HCT116 (cell line): ENCODE results near the gene TRABD. TPM values are rescaled to one million over a fixed set of nuclear protein-coding genes. Genes with fewer than 3 reads are reported as not detected.

ENCODE experiments used
- ATAC-seq: fragments of 200-7000 bp; cut with Tn5 transposase; 2 replicates; pipeline ENCODE4 v1.9.1; 2020; ENCODE audit warnings: mild to moderate bottlenecking, moderate library complexity
- BruUV-seq: library from RNA; stranded (reverse); fragments of 400-500 nt; replicated peaks from 2 replicates; lab custom pipeline; 2021; lab: Mats Ljungman, UMichigan
- CTCF ChIA-PET: fragments of 300-600 bp; sonication (Branson Sonifier 250); formaldehyde crosslinking; loops from one replicate; lab custom pipeline; 2021; ENCODE audit warnings: antibody characterized with exemption; lab: Charles Lee
- POLR2A ChIA-PET: fragments of 300-600, 350-600 bp; sonication (Branson Sonifier 250); formaldehyde crosslinking; loops from one replicate; lab custom pipeline; 2021; ENCODE audit warnings: antibody characterized with exemption; lab: Charles Lee
- RAD21 ChIA-PET, 2 experiments: fragments of 300-600 bp; sonication (Branson Sonifier 250); formaldehyde crosslinking; loops; one replicate each; lab custom pipeline; 2023; ENCODE audit warnings: low total read pairs in 2 of 2; ENCODE audit not compliant: uncharacterized antibody in 2 of 2, unreplicated experiment in 2 of 2, low non-redundant PET in 1 of 2; lab: Charles Lee
- DNase-seq: peaks from one replicate; pipeline ENCODE4 v3.0.0-alpha.2; 2010; ENCODE audit warnings: low read depth, low spot score
- H2AFZ ChIP-seq: fragments of 200-600 bp; shearing (Covaris generic), sonication (generic); 2 replicates; pipeline ENCODE4 v1.6.1; 2017; ENCODE audit warnings: low read depth, mixed run types, mixed read lengths, antibody characterized with exemption, low read length; ENCODE audit not compliant: poor library complexity, severe bottlenecking
- H3K27ac ChIP-seq: 2 replicates; pipeline ENCODE4 v1.5.1; 2012; ENCODE audit warnings: low read depth, low read length
- H3K27me3 ChIP-seq: fragments of 200-600 bp; sonication (generic); 2 replicates; pipeline ENCODE4 v1.6.1; 2016; ENCODE audit warnings: mixed run types, low read length, mixed read lengths; ENCODE audit not compliant: insufficient read depth
- H3K36me3 ChIP-seq, 2 experiments: fragments of 200-500 bp in 1 of 2; fragments of 200-600 bp in 1 of 2; sonication (Bioruptor generic) in 1 of 2; sonication (generic) in 1 of 2; 2 replicates each; pipeline versions ENCODE4 v1.5.1 to v1.6.1; 2014 to 2016; ENCODE audit warnings: low read length in 2 of 2, inconsistent platforms in 1 of 2, mixed read lengths in 1 of 2, mixed run types in 1 of 2; ENCODE audit not compliant: insufficient read depth in 2 of 2, control insufficient read depth in 1 of 2
- H3K4me1 ChIP-seq, 2 experiments: fragments of 200-600 bp in 1 of 2; sonication (generic) in 1 of 2; 2 replicates each; pipeline versions ENCODE4 v1.5.1 to v1.6.1; 2012 to 2017; ENCODE audit warnings: low read length in 2 of 2, inconsistent platforms in 1 of 2, mild to moderate bottlenecking in 1 of 2, mixed read lengths in 1 of 2, mixed run types in 1 of 2, moderate library complexity in 1 of 2; ENCODE audit not compliant: insufficient read depth in 2 of 2, control insufficient read depth in 1 of 2
- H3K4me2 ChIP-seq: fragments of 200-600 bp; sonication (generic); 2 replicates; pipeline ENCODE4 v1.6.1; 2017; ENCODE audit warnings: mixed run types, low read length, mixed read lengths
- H3K4me3 ChIP-seq, 2 experiments: fragments of 200-600 bp in 1 of 2; sonication (generic) in 1 of 2; replicated peaks in 1 of 2; 2 replicates each; pipeline ENCODE4 v1.5.1; 2011 to 2016; ENCODE audit warnings: low read length in 2 of 2, control low read depth in 1 of 2, low read depth in 1 of 2, mild to moderate bottlenecking in 1 of 2, mixed read lengths in 1 of 2, mixed run types in 1 of 2
- H3K79me2 ChIP-seq: fragments of 200-600 bp; sonication (generic); 2 replicates; pipeline ENCODE4 v1.6.1; 2017; ENCODE audit warnings: mild to moderate bottlenecking, mixed run types, low read length, moderate library complexity, mixed read lengths; ENCODE audit not compliant: insufficient read depth
- H3K9ac ChIP-seq: fragments of 200-600 bp; sonication (generic); 2 replicates; pipeline ENCODE4 v1.6.1; 2016; ENCODE audit warnings: low read length, mixed read lengths
- H3K9me2 ChIP-seq: fragments of 200-600 bp; sonication (generic), shearing (Covaris generic); 2 replicates; pipeline ENCODE4 v1.6.1; 2017; ENCODE audit warnings: mixed run types, mild to moderate bottlenecking, moderate library complexity; ENCODE audit not compliant: insufficient read depth
- H3K9me3 ChIP-seq, 2 experiments: fragments of 200-500 bp in 1 of 2; fragments of 200-600 bp in 1 of 2; sonication (Bioruptor generic) in 1 of 2; sonication (generic) in 1 of 2; 2 replicates each; pipeline ENCODE4 v1.6.1; 2014 to 2017; ENCODE audit warnings: low read length in 2 of 2, mixed read lengths in 2 of 2, inconsistent platforms in 1 of 2, low read depth in 1 of 2, mild to moderate bottlenecking in 1 of 2, mixed run types in 1 of 2, moderate library complexity in 1 of 2; ENCODE audit not compliant: control insufficient read depth in 1 of 2, insufficient read depth in 1 of 2
- H4K20me1 ChIP-seq: fragments of 200-600 bp; sonication (generic), shearing (Covaris generic); 2 replicates; pipeline ENCODE4 v1.6.1; 2017; ENCODE audit warnings: mixed run types, mild to moderate bottlenecking, moderate library complexity; ENCODE audit not compliant: insufficient read depth
- ATF3 ChIP-seq: IDR thresholded peaks from 2 replicates; pipeline ENCODE4 v1.6.1; 2012
- CEBPB ChIP-seq: IDR thresholded peaks from 2 replicates; pipeline ENCODE4 v1.6.1; 2012; ENCODE audit warnings: low read depth
- EGR1 ChIP-seq: IDR thresholded peaks from 2 replicates; pipeline ENCODE4 v1.6.1; 2012; ENCODE audit warnings: low read depth
- EZH2 ChIP-seq: fragments of 200-600 bp; sonication (generic); IDR thresholded peaks from 2 replicates; pipeline ENCODE4 v1.6.1; 2017; ENCODE audit warnings: antibody characterized with exemption, mixed run types
- EZH2phosphoT487 ChIP-seq: fragments of 200-600 bp; IDR thresholded peaks from 2 replicates; pipeline ENCODE4 v1.6.1; 2018; ENCODE audit warnings: antibody characterized with exemption, borderline replicate concordance
- JUND ChIP-seq: IDR thresholded peaks from 2 replicates; pipeline ENCODE4 v1.6.1; 2012
- POLR2A ChIP-seq: IDR thresholded peaks from 2 replicates; pipeline ENCODE4 v1.7.0; 2011; ENCODE audit warnings: borderline replicate concordance; ENCODE audit not compliant: insufficient read depth, insufficient read length; ENCODE audit errors: extremely low read depth
- POLR2AphosphoS5 ChIP-seq: IDR thresholded peaks from 2 replicates; pipeline ENCODE4 v1.6.1; 2011; ENCODE audit warnings: mild to moderate bottlenecking, low read depth, low read length, moderate library complexity
- SRF ChIP-seq: IDR thresholded peaks from 2 replicates; pipeline ENCODE4 v1.6.1; 2012; ENCODE audit warnings: low read depth
- YY1 ChIP-seq: IDR thresholded peaks from 2 replicates; pipeline ENCODE4 v1.6.1; 2011; ENCODE audit warnings: low read length, low read depth, moderate library complexity, mild to moderate bottlenecking; ENCODE audit not compliant: insufficient replicate concordance; ENCODE audit errors: extremely low read depth
- intact Hi-C: fragments of 100-400 bp; cut with micrococcal nuclease; formaldehyde crosslinking; loops from 2 replicates; pipeline ENCODE4 v1.10.0; 2022
- total RNA-seq: library from RNA; stranded (reverse); gene quantifications from one replicate; pipeline ENCODE4 v1.2.1, GENCODE V29; 2021; ENCODE audit not compliant: unreplicated experiment
- TF ChIP-seq, protein P1 (sequence below): IDR thresholded peaks from 2 replicates; pipeline ENCODE4 v1.6.1; 2012
- TF ChIP-seq, protein P2 (sequence below), 3 experiments: fragments of 200-600 bp in 1 of 3; sonication (generic) in 1 of 3; IDR thresholded peaks in 2 of 3; conservative IDR thresholded peaks in 1 of 3; 2 replicates each; pipeline ENCODE4 v1.5.1; 2012 to 2017; ENCODE audit warnings: low read depth in 2 of 3, low read length in 2 of 3, antibody characterized with exemption in 1 of 3, borderline replicate concordance in 1 of 3, control low read depth in 1 of 3, mild to moderate bottlenecking in 1 of 3, mixed read lengths in 1 of 3, mixed run types in 1 of 3, moderate library complexity in 1 of 3; ENCODE audit not compliant: insufficient read depth in 1 of 3

The TRABD gene
- total RNA-seq, 1 experiment from 2014 or later, result 90.3 TPM

- DNase-seq, result no peak
- no peak overlapping the region for H2AFZ ChIP-seq
- H3K36me3 ChIP-seq, result peaks cover 6 to 11% of the 10 kb centered on the region in 2 experiments; a peak in 3 of 4 replicates
- intact Hi-C loops, result loop anchor here (10.0 kb wide), 1 partner anchor 273 kb away; no protein-coding TSS in a partner anchor
- TF ChIP-seq YY1 (no peak), ATF3 (no peak)
- peaks cover 0 to 16% of the 10 kb centered on the region in 2 experiments; a peak in 2 of 4 replicates for H3K4me1 ChIP-seq
- H3K27ac ChIP-seq, result no peak overlapping the region
- no peak overlapping the region for H3K4me3 ChIP-seq
- RAD21 ChIA-PET, result no interaction called here
- H3K9me3 ChIP-seq, result peaks cover 0 to 8% of the 10 kb centered on the region in 2 experiments; a peak in 1 of 4 replicates
- H3K79me2 ChIP-seq, result 0 out of 2 replicates have a peak, but pooled peaks cover 5% of the 10 kb centered on the region
- H4K20me1 ChIP-seq, result no peaks in the 10 kb centered on the region
- no TSS peak for BruUV-seq
- CTCF ChIA-PET, result interaction anchor here (1.7 kb wide), 1 partner anchor 59 kb away, joined by 7 read pairs; no protein-coding TSS in a partner anchor
- H3K9me2 ChIP-seq, result no peaks in the 10 kb centered on the region
- POLR2A ChIA-PET, result no interaction called here
- no peak overlapping the region for H3K4me2 ChIP-seq
- no peak overlapping the region for H3K9ac ChIP-seq
- H3K27me3 ChIP-seq, result no peaks in the 10 kb centered on the region
- no peak for ATAC-seq
Measured at GRCh38 chr22:50207383-50208140, 21.8 kb downstream of the TRABD start.

GRCh38 chr22:50208430-50208938 lies 22.8 kb downstream of the TRABD start:
- ChIA-PET CTCF (interaction anchor here (1.0 to 1.7 kb wide), 3 partner anchors 33 to 278 kb away, joined by 3 to 7 read pairs (median 5); no protein-coding TSS in a partner anchor), POLR2A (no interaction called here), RAD21 (no interaction called here)
- ATAC-seq, result no peak
- Histone ChIP-seq H3K79me2 (peaks cover 13% of the 10 kb centered on the region; the same call in 1 of the 2 replicates), H3K4me2 (no peak overlapping the region), H3K27me3 (no peaks in the 10 kb centered on the region), H3K36me3 (peaks cover 6 to 18% of the 10 kb centered on the region in 2 experiments; a peak in 3 of 4 replicates), H2AFZ (no peak overlapping the region), H3K27ac (no peak overlapping the region), H3K9ac (no peak overlapping the region), H4K20me1 (no peaks in the 10 kb centered on the region), H3K4me3 (no peak overlapping the region), H3K9me2 (no peaks in the 10 kb centered on the region), H3K9me3 (peaks cover 0 to 3% of the 10 kb centered on the region in 2 experiments; a peak in 1 of 4 replicates), H3K4me1 (peaks cover 0 to 16% of the 10 kb centered on the region in 2 experiments; a peak in 2 of 4 replicates)
- intact Hi-C loops, result loop anchor here (10.0 kb wide), 1 partner anchor 274 kb away; no protein-coding TSS in a partner anchor
- DNase-seq, result no peak
- BruUV-seq, result no TSS peak
- TF ChIP-seq EZH2phosphoT487 (no peak), EZH2 (no peak), POLR2AphosphoS5 (no peak), CEBPB (no peak), EGR1 (no peak), JUND (no peak), POLR2A (no peak), YY1 (no peak), SRF (no peak)
- TF ChIP-seq, protein P1, sequence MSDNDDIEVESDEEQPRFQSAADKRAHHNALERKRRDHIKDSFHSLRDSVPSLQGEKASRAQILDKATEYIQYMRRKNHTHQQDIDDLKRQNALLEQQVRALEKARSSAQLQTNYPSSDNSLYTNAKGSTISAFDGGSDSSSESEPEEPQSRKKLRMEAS, result no peak
- TF ChIP-seq, protein P2, sequence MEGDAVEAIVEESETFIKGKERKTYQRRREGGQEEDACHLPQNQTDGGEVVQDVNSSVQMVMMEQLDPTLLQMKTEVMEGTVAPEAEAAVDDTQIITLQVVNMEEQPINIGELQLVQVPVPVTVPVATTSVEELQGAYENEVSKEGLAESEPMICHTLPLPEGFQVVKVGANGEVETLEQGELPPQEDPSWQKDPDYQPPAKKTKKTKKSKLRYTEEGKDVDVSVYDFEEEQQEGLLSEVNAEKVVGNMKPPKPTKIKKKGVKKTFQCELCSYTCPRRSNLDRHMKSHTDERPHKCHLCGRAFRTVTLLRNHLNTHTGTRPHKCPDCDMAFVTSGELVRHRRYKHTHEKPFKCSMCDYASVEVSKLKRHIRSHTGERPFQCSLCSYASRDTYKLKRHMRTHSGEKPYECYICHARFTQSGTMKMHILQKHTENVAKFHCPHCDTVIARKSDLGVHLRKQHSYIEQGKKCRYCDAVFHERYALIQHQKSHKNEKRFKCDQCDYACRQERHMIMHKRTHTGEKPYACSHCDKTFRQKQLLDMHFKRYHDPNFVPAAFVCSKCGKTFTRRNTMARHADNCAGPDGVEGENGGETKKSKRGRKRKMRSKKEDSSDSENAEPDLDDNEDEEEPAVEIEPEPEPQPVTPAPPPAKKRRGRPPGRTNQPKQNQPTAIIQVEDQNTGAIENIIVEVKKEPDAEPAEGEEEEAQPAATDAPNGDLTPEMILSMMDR (IDR thresholded peaks at IDR 0.05 in 2 of 3, conservative IDR thresholded peaks at IDR 0.05 in 1 of 3; ENCODE audit: borderline replicate concordance in 1 of 3, insufficient read depth in 1 of 3, low read depth in 2 of 3, low read length in 2 of 3), result no peak
